ENCODE results near the gene VEZF1.

The VEZF1 gene

GRCh38 chr17:57999496-58000017 lies 11.5 kb upstream of the VEZF1 start:
- in situ Hi-C loops (cut with MboI; ENCODE audit: low sequenced_read_pairs) = loop anchor here (5.0 kb wide), 1 partner anchor 142 kb away; no protein-coding TSS in a partner anchor

GRCh38 chr17:57999010-57999495 lies 11.0 kb upstream of the VEZF1 start:
- in situ Hi-C loops (cut with MboI; ENCODE audit: low sequenced_read_pairs) = loop anchor here (5.0 kb wide), 1 partner anchor 142 kb away; no protein-coding TSS in a partner anchor

- in situ Hi-C loops (cut with MboI; ENCODE audit: low sequenced_read_pairs) = loop anchor here (5.0 kb wide), 1 partner anchor 140 kb away; no protein-coding TSS in a partner anchor
Measured at GRCh38 chr17:57997085-57997809, 9.2 kb upstream of the VEZF1 start.

DNA sequence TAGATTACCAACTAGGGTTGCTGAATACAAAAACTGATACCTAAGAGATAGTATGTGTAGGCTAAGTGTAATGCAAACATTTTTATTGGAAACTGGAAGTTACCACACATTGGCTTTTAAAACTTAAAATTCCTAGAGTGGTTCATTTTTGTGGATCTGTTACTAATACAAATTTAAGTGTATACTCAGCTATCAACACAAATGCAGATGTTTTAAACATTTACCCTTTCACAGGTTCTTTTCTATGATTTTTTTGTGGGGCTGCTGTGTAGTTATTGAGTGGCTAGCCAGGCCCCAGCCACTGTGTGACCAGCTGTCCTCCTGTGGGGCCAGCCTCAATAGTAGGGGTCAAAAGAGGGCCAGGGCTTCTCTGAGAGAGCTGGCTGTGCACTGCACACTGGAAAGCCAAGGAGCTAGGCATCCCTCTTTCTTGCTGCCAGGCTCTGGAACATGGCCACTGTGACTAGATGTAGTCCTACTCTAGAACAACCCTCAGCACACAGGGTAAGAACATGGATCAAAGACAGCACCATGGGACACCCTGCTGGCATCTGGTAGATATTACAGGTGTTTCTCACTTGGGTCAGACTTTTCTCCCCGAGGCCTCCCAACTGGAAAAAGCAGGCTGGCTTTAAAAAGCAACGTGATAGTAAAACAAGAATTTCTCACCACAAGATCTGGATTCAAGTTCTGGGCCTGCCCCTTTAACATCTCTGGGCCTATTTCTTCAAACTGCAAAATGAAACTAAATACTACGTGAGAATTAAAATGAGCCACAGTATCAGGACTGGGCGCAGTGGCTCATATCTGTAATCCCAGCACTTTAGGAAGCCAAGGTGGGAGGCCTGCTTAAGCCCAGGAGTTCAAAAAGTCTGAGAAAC lies 7.3 kb upstream of the VEZF1 start:
- in situ Hi-C loops (cut with MboI; ENCODE audit: low sequenced_read_pairs) = loop anchor here (5.0 kb wide), 1 partner anchor 138 kb away; no protein-coding TSS in a partner anchor

DNA sequence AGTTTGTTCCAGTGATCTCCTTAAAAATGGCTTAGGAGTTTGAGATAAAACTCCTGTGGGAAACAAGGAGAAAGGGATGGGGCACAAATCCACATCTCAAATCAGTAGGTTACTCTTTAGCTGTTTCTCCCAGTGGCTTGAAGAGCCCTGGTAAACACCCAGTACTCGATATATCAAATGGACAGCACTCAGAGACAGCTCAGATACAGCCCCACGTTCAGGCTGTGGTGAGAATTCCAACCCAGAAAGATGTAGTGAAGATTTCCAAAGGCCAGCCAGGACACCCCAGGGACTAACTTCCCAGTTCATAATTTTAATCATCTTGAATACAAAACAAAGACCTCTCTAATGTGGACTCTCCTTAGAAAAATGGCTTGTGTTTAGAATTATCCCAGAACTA lies 6.4 kb upstream of the VEZF1 start:
- in situ Hi-C loops (cut with MboI; ENCODE audit: low sequenced_read_pairs) = no loop called here

DNA sequence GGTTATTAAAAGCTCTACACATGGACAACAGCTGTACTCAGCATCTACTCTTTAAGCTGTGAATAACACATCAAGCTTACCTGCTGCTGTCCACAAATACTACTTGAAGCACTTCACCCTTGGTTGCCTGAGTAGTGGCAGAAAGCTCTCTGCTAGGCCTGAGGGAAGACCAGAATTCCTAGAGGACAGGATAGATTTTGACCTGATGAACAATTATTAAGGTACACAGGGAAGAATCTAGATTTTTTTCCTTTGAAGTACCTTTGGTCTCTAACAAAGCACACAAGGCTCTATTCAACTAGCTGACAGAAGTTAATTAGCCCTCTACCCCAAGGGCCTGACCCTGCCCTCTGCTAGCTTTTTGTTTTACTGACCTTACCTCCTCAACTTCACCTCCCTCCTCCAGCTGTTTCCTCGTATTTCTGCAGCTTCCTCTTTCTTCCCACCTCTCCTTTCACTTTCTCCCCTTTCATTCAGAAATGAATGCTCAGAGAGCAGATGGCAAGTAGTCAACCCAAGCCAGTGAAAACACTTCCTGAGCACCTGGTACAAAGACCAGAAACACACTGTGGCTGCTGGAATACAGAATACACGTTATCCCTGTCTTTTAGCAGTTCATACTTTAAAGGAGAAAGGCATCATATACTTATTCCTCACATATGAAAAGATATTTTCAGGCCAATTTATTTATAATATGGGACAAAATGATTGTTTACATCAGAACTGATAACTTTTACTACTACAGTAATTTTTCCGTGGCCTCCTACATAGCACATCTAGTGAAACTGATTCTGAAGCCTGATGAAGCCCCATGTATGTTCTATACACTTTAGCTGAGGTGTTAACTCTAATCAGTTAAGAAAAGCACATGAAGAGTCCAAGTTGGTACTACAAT lies 5.7 kb upstream of the VEZF1 start:
- in situ Hi-C loops (cut with MboI; ENCODE audit: low sequenced_read_pairs) = no loop called here

GRCh38 chr17:57991537-57991936 lies 3.5 kb upstream of the VEZF1 start:
- in situ Hi-C loops (cut with MboI; ENCODE audit: low sequenced_read_pairs) = no loop called here

GRCh38 chr17:57990037-57990436 lies 2.0 kb upstream of the VEZF1 start:
- in situ Hi-C loops (cut with MboI; ENCODE audit: low sequenced_read_pairs) = no loop called here

- in situ Hi-C loops (cut with MboI; ENCODE audit: low sequenced_read_pairs) = no loop called here
Measured at GRCh38 chr17:57988301-57989250, 522 bp upstream of the VEZF1 start.

GRCh38 chr17:57986841-57987580 lies 1.0 kb downstream of the VEZF1 start:
- in situ Hi-C loops (cut with MboI; ENCODE audit: low sequenced_read_pairs) = no loop called here

- in situ Hi-C loops (cut with MboI; ENCODE audit: low sequenced_read_pairs) = no loop called here
Measured at GRCh38 chr17:57985675-57985974, 2.4 kb downstream of the VEZF1 start.

GRCh38 chr17:57984936-57985674 lies 2.9 kb downstream of the VEZF1 start:
- in situ Hi-C loops (cut with MboI; ENCODE audit: low sequenced_read_pairs) = no loop called here

DNA sequence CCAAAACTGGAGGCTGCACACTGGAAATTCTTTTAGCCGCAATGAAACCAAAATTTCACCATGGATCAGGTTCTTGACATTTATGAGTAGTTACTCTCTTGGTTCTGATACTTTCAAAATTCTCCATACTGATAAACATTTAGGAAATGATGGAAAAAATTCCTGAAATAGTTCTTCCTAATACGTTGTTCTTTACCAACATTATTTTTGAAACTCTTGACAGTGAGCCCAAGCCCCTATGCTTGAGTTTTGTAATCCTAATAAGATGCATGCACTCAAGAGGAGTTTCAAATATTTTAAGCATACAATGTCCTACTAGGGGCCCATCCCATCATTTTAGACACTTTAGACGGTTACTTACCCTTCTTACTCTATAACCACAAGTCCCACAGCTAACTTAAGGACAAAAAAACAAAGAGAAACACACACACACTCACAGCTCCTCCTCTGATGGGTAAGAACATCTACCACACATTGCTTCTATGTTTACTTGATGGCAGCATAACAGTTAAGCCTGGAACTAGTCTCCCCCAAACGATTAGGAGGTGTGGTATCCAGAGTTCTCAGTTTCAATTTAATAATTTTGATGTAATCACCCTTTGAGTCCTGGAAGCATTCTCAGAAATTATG lies 3.7 kb downstream of the VEZF1 start:
- in situ Hi-C loops (cut with MboI; ENCODE audit: low sequenced_read_pairs) = no loop called here

DNA sequence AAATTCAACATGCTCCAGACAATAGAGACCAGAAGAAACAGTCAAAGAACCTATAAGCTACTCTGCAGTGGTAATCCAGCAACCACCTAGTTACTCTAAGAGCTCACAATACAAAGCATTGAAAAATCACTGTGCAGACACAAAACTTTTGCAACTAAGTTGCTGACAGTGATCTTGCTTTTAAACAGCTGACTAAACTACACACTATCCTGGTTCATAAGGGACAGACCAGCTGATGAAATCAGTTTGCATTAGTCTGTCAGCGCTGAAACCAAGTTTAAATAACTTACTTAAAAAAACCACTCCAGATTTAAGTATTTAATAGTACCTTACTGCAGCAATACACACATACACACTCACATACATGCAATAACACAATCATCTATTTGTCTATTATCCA lies 4.6 kb downstream of the VEZF1 start:
- in situ Hi-C loops (cut with MboI; ENCODE audit: low sequenced_read_pairs) = no loop called here

GRCh38 chr17:57982452-57983170 lies 5.4 kb downstream of the VEZF1 start:
- in situ Hi-C loops (cut with MboI; ENCODE audit: low sequenced_read_pairs) = no loop called here

GRCh38 chr17:57980522-57980921 lies 7.5 kb downstream of the VEZF1 start:
- in situ Hi-C loops (cut with MboI; ENCODE audit: low sequenced_read_pairs) = no loop called here

DNA sequence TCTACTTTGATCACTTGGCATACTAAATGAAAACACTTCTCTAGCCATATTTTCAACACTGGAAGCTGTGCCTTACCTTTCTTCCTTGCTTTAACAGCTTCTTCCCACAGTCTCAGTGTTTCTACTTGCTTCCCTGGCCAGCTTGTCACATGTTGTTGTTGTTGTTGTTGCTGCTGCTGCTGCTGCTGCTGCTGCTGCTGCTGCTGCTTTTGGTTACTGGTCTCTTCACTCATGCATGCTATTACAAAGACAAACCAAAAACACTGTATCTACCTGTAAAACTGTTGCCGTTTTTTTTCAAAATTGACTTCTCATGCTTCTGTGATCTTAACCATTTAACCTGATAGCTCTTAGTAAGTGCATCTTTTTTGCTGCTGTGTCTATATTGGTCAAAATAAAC lies 9.0 kb downstream of the VEZF1 start:
- in situ Hi-C loops (cut with MboI; ENCODE audit: low sequenced_read_pairs) = no loop called here
